Hepatocyte (in vitro differentiated cells): ENCODE results near the gene HYAL3.

Source experiments
- EZH2phosphoT487 ChIP-seq: fragments of 200-600 bp; sonication (generic); IDR thresholded peaks from one replicate; pipeline ENCODE4 v1.6.1; 2018; ENCODE audit warnings: antibody characterized with exemption, mild to moderate bottlenecking, low read depth, moderate library complexity; ENCODE audit not compliant: unreplicated experiment, severe bottlenecking
- TF ChIP-seq, protein P1 (sequence below): fragments of 200-600 bp; sonication (generic); IDR thresholded peaks from 2 replicates; pipeline ENCODE4 v1.5.1; 2016; ENCODE audit warnings: antibody characterized with exemption, mild to moderate bottlenecking; ENCODE audit not compliant: poor library complexity

DNA sequence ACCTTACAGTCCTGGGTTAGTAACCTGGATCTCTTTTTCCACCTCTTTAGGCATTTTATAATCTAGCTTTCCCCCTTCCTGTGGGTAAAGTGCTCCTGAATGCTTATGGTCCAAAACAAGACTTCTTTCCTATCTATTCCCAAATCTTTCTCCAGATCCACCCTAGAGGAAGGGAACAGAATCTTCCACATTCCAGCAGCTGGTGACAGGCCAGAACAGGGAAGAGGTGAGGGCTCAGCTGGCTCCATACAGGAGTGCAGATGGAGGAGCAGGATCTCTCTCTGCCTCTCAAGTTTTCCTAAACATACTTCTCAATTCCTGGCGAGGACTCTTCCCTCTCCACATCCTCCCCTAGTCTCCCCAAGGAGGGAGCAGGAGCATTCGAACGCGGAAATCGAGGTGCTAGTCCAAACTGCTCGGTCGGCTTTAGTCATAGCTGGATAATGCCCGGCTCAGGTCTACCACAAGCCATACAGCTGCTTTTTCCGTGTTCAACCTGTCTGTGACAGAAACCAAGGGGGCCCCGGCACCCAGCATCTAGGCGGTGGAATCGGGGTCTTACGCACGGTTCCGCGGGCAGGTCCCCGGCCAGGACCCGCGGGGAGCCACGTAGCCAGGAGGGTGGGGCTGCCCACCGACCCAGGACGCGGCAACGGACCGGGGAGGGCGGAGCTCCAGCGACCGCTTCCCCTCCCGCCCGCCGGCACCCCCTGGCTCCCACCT, 37.4 kb upstream of the HYAL3 start:
- TF ChIP-seq, protein P1, sequence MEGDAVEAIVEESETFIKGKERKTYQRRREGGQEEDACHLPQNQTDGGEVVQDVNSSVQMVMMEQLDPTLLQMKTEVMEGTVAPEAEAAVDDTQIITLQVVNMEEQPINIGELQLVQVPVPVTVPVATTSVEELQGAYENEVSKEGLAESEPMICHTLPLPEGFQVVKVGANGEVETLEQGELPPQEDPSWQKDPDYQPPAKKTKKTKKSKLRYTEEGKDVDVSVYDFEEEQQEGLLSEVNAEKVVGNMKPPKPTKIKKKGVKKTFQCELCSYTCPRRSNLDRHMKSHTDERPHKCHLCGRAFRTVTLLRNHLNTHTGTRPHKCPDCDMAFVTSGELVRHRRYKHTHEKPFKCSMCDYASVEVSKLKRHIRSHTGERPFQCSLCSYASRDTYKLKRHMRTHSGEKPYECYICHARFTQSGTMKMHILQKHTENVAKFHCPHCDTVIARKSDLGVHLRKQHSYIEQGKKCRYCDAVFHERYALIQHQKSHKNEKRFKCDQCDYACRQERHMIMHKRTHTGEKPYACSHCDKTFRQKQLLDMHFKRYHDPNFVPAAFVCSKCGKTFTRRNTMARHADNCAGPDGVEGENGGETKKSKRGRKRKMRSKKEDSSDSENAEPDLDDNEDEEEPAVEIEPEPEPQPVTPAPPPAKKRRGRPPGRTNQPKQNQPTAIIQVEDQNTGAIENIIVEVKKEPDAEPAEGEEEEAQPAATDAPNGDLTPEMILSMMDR, result no peak
- TF ChIP-seq EZH2phosphoT487, result no peak
